AG08396 (cell line): ENCODE data around the gene SLIT3.

Experiments used
- DNase-seq: peaks from one replicate; pipeline ENCODE4 v3.0.0; 2012; ENCODE audit warnings: low spot score, mixed read lengths

Gene SLIT3

DNA sequence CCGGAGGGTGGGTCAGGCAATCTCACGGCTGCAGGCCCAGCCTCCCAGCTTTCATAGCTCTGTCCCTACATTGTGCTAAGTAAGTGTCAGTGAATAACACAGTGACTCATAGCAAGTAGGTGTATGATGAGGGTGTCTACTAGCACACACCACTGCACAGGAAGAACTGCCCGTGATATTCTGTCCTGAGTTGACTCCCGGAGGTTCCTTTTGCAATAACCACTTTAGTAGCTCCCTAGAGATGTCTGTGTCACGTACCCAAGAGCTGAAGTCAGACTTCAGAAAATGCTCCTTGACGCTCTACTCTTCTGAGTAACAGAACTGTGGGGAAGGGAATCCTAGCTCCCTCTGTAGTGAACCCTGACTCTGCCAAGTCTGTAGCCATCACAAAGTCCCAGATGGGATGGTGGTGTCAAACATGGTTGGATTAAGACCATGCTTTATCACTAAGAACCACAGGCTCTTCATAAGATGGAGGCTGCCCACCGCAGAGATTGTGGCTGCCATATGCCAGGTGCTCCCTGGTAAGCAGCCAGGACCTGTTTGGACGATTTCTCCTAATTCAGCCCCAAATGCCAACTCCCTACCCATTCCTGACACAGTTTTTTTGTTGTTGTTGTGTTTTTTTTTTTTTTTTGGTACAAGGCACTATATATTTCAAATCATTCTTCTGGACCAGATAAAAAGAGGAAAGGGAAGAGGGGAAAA is 369.1 kb downstream of the SLIT3 start:
- DNase-seq = no peak

DNA sequence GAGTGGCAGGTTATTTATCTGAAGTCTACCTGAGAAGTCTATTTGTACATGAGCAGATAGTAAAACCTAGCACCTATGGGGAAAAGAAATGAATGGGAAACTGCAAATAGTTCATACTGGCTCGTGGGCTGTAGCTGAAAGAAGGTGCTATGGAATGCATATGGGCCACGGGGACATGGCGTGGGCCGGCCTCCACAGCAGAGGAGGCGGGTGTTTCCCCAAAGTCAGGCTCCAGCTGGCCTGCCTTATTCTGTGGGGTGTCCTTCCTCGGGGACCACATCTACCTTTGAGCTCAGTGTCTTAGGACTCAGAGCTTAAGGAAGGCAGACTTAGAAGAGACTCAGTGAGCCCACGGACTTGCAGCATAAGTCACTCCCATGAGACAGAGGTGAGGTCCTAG is 371.3 kb downstream of the SLIT3 start:
- DNase-seq = no peak

DNA sequence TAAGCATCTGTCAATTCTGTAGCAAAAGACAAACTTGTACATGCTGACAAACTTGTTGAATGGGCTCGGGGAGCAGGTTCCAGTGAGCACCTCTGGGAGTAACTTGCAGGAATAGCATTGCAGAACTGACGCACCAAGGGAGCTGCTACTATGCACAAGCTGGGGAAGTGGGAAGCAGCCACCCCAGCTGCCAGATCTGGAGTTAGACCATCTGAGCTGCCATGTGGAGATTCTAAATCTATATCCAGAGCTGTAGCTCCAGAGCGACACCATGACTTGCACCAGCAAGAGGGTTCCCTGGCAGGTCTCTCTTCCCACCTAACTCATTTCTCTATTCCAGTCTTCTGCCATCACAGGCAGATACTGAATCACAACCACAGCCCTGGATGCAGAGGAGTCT is 375.8 kb downstream of the SLIT3 start:
- no peak for DNase-seq

DNA sequence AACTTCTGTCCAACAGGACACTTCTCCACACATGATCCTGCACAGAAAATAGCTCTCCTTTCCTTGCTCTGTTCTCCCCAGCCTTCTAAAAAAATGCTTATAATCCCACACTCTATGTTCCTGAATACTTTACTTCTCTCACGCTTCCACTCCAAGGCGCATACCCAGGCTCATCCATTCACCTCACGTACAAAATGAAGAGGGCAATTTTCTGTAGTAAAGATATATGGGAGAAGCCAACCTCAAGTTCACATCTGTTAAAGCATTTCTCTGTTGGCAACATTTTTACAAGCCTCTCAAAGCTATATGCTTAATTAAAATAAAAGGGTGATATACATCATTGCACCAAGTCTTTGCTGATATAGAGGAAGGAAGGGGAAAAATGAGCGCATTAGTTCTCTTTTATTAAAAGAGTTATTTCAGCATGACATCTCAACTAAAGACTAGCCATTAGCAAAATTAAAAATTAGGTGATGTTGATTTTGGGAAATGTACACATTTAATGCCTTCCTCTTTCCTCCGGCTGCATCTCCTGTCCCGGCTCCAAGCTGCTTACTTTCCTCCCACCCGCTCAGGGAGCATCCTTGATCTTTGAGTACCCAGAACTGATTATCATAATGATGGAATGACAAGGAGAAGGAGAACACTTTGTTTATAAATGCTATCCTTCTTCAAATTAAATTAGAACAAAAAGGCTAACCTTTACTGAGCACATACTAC is 379.6 kb downstream of the SLIT3 start:
- DNase-seq = no peak

DNA sequence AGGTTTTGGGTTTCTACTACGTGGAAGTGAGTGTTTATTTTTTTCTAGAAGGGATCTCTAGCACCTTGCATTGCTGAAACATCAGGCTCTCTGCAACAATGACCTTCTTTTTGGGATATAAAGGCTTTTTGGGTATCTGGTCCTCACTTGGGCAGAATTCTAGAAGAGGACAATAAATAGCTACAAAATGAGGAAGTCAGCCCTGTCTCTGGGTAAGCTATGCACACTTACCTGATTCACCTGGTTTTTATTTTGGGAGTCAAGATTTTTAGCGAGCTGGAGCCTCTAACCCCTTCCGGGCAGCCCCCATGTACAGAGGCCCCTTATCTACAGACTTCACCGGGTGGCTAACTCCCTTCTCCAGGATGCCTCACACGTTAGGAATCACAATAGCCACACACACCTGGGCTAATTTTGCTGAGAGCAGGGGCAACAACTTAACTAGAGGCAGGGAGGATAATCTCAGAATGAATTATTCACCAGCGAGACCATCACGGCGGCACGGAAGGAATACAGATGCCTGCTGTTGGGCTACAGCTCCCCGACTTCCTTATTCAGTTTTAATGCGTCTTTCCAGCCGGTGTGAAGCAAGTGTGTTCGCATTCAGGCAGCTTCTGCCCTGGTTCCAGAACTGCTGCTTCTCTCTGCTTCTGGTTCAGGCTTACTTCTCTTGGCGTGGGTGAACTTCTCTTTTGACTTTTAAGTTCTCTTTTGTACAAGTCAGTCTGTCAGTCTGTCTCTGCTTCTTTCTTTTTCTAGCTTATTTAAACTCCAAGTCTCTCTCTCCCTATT is 380.7 kb downstream of the SLIT3 start:
- DNase-seq = no peak

DNA sequence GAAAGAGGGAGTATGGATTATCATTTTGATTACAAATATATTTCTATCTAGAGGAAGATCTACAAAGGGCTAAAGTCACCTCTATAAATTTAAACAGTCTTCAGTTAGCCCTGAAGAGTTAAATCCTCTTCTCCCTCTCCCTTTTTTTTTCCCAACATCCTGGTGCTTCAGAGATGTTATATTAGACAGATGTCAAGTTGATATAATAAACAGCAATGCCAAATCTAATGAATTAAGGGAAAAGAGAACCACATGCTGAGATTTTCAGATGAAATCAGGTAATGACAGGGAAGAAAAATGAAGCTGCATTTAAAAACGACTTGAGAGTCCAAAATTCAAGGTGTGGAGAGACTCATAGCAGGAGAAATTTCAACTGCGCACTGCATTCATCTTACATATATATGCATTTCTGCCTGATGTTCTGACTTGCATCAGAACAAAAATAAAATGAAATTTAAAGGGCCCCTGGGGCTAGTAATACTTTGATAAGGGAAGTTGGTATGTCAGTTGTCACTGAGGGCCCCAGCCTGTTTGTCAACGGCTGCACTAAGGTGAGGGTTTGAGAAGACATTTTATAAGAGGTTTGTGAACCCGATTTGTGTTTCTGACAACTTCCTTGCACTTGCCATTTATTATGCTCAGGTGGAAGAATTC is 382.9 kb downstream of the SLIT3 start:
- no peak for DNase-seq

- no peak for DNase-seq
Measured at GRCh38 chr5:168916852-168917251, 384.1 kb downstream of the SLIT3 start.

GRCh38 chr5:168916266-168916665 is 384.7 kb downstream of the SLIT3 start:
- no peak for DNase-seq

DNA sequence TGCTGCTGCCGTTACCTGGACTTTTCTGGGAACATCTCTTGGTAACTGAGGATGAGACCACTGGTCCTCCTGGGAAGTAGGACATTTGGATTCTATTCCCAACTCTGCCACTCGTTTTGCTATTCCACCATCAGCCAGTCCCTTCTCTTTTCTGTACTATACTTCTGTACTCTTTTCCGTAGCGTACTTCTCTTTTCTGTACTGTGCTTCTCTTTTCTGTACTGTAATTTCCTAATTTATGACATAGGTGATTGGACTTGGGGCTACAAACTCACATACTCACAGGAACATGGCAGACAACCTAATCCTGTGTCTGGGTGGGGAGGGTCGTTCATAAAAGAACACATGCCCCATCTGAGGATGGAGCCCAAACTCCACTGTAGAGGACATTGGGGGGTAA is 386.4 kb downstream of the SLIT3 start:
- DNase-seq = no peak

- DNase-seq = no peak
Measured at GRCh38 chr5:168910874-168911273, 390.1 kb downstream of the SLIT3 start.

- no peak for DNase-seq
Measured at GRCh38 chr5:168908207-168908606, 392.7 kb downstream of the SLIT3 start.

- DNase-seq = no peak
Measured at GRCh38 chr5:168903061-168903460, 397.9 kb downstream of the SLIT3 start.

DNA sequence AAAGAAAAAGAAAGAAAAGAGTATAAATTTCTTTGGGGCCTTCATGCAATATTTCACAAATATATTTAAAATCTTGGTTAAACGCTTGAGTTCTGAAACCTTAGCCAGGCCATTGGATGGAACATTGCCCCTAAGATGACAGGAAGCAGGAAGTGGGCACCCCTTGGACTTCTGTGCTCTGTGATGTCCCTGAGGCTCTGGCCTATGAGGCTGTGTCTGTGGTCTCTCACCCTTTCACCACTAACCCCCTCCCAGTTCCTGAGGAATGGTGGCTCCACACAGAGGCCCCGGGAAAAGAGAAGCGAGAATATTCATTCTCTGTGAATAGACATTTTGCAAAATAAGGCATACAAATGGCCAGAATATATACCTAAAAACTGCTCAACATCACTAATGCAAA is 401.3 kb downstream of the SLIT3 start:
- DNase-seq = no peak

- DNase-seq = no peak
Measured at GRCh38 chr5:168899264-168899663, 401.7 kb downstream of the SLIT3 start.

GRCh38 chr5:168898247-168898911 is 402.6 kb downstream of the SLIT3 start:
- no peak for DNase-seq

DNA sequence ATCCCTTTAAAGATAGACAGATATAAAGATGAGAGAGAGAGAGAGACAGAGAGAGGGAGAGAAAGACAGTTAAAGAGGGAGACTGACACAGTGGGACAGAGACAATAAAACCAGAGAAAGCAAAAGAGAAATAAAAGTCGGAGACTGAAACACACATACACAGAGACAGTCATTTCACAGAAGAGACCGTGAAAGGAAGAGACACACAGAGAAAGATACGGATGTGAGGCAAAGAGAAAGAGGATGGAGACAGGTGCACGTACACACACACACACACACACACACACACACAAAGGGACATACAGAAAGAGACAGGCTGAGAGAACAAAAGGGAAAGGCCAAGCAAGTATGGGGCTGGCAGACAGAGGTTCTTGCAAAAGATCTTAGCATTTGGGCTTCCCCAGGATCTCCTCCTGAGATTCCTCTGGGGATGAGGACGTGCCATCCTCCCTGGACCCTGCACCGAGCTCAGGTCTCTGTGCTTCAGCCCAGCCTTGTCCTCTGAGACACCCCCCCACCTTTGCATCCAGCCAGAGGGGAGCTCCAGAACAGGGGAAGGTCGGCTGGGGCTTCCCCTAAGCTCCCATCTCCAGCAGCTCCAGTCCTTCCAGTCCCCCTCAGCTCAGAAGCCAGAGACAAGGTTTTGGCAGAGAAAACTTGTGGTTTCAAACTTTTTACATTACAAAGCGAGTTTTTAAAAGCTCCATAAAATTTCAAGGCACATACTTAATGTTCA is 403.4 kb downstream of the SLIT3 start:
- DNase-seq = no peak

DNA sequence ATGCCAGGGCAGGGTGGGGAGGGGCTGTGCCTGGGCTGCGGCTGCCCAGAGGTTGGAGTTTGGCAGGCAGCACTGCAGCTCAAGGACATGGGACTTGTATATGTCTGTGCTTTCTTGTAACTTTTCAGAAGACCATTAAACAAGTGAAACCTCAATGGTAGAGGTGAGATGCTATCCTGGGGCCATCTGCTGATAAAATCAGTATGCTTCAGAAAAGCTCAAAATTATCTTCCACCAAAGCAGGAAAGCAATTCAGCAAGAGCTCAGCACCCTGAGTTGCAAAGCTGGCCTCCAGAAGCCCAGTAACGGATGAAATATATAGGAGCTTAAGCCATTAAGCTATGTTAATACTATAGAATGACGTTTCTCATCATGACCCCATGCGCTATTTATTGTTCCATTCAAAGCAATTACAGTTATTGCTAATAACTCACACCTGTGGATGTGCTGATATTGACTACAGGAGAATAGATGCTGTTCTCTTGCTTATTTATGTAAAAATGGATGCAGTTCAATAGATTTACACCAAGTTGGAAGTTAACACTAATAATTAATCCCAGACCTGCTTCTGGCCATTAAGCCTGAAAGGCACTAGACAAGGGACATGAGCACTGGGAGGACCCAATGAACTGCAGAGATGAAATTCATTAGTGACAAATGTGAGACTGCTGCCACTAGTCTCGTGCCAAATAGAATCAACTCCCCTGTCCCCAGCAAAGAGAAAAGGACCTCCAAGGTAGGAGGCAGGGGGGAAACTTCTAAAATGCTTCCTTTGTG is 405.5 kb downstream of the SLIT3 start:
- no peak for DNase-seq

GRCh38 chr5:168893283-168893682 is 407.7 kb downstream of the SLIT3 start:
- DNase-seq = no peak

DNA sequence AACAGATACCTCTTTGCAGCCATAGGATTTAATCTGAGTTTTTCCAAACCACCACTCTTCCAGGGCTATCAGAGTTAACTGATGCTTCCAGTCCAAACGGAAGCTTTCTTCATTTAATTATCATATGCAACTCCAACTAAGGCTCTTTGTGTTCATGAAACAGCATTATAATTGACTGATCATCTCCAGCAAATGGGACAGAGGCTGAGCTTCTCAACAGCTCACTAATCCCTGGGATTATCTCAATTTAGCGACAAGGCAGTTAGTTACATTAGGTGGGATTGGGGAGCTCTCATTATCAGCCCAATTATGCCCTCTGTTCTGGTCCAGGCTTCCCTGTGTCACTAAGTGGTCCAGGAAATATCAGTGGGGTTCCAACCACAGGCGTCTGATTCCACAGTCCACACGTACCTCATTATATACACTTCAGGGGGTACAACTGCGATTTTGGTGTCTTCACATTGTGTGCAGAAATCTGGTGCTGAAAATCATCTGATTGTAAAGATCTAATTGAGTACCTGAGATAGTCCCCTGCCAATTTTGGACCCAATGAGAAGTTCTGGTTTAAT is 408.2 kb downstream of the SLIT3 start:
- no peak for DNase-seq
